IMR-90 (cell line): ENCODE measurements around the gene TLK2. TPM values are rescaled to one million over a fixed set of nuclear protein-coding genes. Genes with fewer than 3 reads are reported as not detected.

Source experiments
- ATAC-seq: fragments of 200-7000 bp; cut with Tn5 transposase; 2 replicates; pipeline ENCODE4 v1.9.1; 2020; ENCODE audit warnings: low read depth, mild to moderate bottlenecking, moderate library complexity
- BruUV-seq: library from RNA; stranded (reverse); fragments of 400-500 nt; replicated peaks from 2 replicates; lab custom pipeline; 2021; lab: Mats Ljungman, UMichigan
- CTCF ChIA-PET: fragments of 300-600 bp; formaldehyde crosslinking; extraction: SDS; loops from one replicate; lab custom pipeline; 2021; ENCODE audit warnings: antibody characterized with exemption; lab: Yijun Ruan, JAX
- POLR2A ChIA-PET: fragments of 300-600 bp; sonication (Branson Sonifier 250); formaldehyde crosslinking; loops from one replicate; lab custom pipeline; 2022; ENCODE audit warnings: antibody characterized with exemption; ENCODE audit not compliant: unreplicated experiment; lab: Charles Lee
- DNase-seq: peaks from one replicate; pipeline ENCODE4 v3.0.0; 2013
- H2AFZ ChIP-seq: replicated peaks from 2 replicates; pipeline ENCODE3; 2013; ENCODE audit warnings: low read length, mild to moderate bottlenecking; ENCODE audit not compliant: poor library complexity
- H2AK5ac ChIP-seq: 2 replicates; pipeline ENCODE4 v1.6.1; 2013; ENCODE audit warnings: low read depth, low read length, inconsistent platforms
- H2AK9ac ChIP-seq: replicated peaks from 2 replicates; pipeline ENCODE3; 2013; ENCODE audit warnings: mild to moderate bottlenecking, low read depth, low read length, moderate library complexity; ENCODE audit not compliant: poor library complexity
- H2BK120ac ChIP-seq: 2 replicates; pipeline ENCODE4 v1.6.1; 2013; ENCODE audit warnings: low read depth, low read length, inconsistent platforms
- H2BK15ac ChIP-seq: 3 replicates; pipeline ENCODE4 v1.6.1; 2013; ENCODE audit warnings: low read depth, low read length, inconsistent platforms
- H2BK20ac ChIP-seq: 2 replicates; pipeline ENCODE4 v1.6.1; 2013; ENCODE audit warnings: low read depth, mild to moderate bottlenecking, inconsistent platforms, low read length, moderate library complexity
- H2BK5ac ChIP-seq: 2 replicates; pipeline ENCODE4 v1.6.1; 2013; ENCODE audit warnings: mild to moderate bottlenecking, low read depth, low read length, inconsistent platforms; ENCODE audit not compliant: poor library complexity, severe bottlenecking
- H3K14ac ChIP-seq: replicated peaks from 2 replicates; pipeline ENCODE4 v1.6.1; 2013; ENCODE audit warnings: low read depth, low read length, inconsistent platforms
- H3K18ac ChIP-seq: 2 replicates; pipeline ENCODE4 v1.6.1; 2013; ENCODE audit warnings: low read depth, low read length, control low read depth
- H3K23ac ChIP-seq: 2 replicates; pipeline ENCODE4 v1.6.1; 2013; ENCODE audit warnings: low read depth, low read length, inconsistent platforms
- H3K27ac ChIP-seq: 2 replicates; pipeline ENCODE4 v1.5.1; 2013; ENCODE audit warnings: mild to moderate bottlenecking, control low read depth, low read length; ENCODE audit not compliant: insufficient read depth
- H3K27me3 ChIP-seq: 2 replicates; pipeline ENCODE4 v1.6.1; 2013; ENCODE audit warnings: low read length; ENCODE audit not compliant: control insufficient read depth, insufficient read depth
- H3K36me3 ChIP-seq: 2 replicates; pipeline ENCODE4 v1.6.1; 2013; ENCODE audit warnings: low read length, mixed read lengths; ENCODE audit not compliant: control insufficient read depth, insufficient read depth
- H3K4ac ChIP-seq: 2 replicates; pipeline ENCODE4 v1.6.1; 2013; ENCODE audit warnings: low read depth, low read length, inconsistent platforms
- H3K4me1 ChIP-seq: 2 replicates; pipeline ENCODE4 v1.6.1; 2013; ENCODE audit warnings: low read length, mixed read lengths; ENCODE audit not compliant: control insufficient read depth, insufficient read depth
- H3K4me2 ChIP-seq: 2 replicates; pipeline ENCODE4 v1.6.1; 2013; ENCODE audit warnings: low read depth, mild to moderate bottlenecking, control low read depth, low read length, moderate library complexity
- H3K4me3 ChIP-seq: 2 replicates; pipeline ENCODE4 v1.5.1; 2013; ENCODE audit warnings: low read depth, mild to moderate bottlenecking, control low read depth, low read length, moderate library complexity; ENCODE audit not compliant: insufficient read depth
- H3K56ac ChIP-seq: 2 replicates; pipeline ENCODE4 v1.6.1; 2013; ENCODE audit warnings: low read length, inconsistent platforms; ENCODE audit not compliant: insufficient read depth; ENCODE audit errors: extremely low read depth
- H3K79me1 ChIP-seq, 2 experiments: 2 replicates each; pipeline ENCODE4 v1.6.1; 2013; ENCODE audit warnings: low read length in 2 of 2, inconsistent platforms in 1 of 2, low read depth in 1 of 2
- H3K9ac ChIP-seq: 2 replicates; pipeline ENCODE4 v1.6.1; 2013; ENCODE audit warnings: low read depth, low read length, control low read depth
- H3K9me1 ChIP-seq: 2 replicates; pipeline ENCODE4 v1.6.1; 2013; ENCODE audit warnings: low read length, inconsistent platforms; ENCODE audit not compliant: insufficient read depth
- H3K9me3 ChIP-seq: 2 replicates; pipeline ENCODE4 v1.6.1; 2013; ENCODE audit warnings: low read length; ENCODE audit not compliant: control insufficient read depth, insufficient read depth
- H4K20me1 ChIP-seq: 2 replicates; pipeline ENCODE4 v1.6.1; 2013; ENCODE audit warnings: low read length, inconsistent platforms; ENCODE audit not compliant: insufficient read depth
- H4K5ac ChIP-seq: 2 replicates; pipeline ENCODE4 v1.6.1; 2013; ENCODE audit warnings: mild to moderate bottlenecking, low read depth, low read length, control low read depth
- H4K8ac ChIP-seq, 2 experiments: 2 replicates each; pipeline ENCODE4 v1.6.1; 2013; ENCODE audit warnings: low read depth in 2 of 2, low read length in 2 of 2, control low read depth in 1 of 2, inconsistent platforms in 1 of 2
- H4K91ac ChIP-seq: 2 replicates; pipeline ENCODE4 v1.6.1; 2013; ENCODE audit warnings: low read depth, low read length, inconsistent platforms; ENCODE audit not compliant: insufficient read depth
- FOS ChIP-seq: fragments of 150-350 bp; IDR thresholded peaks from 2 replicates; pipeline ENCODE4 v1.6.1; 2016; ENCODE audit warnings: low read depth, low read length
- MAZ ChIP-seq: IDR thresholded peaks from 2 replicates; pipeline ENCODE4 v1.6.1; 2012; ENCODE audit warnings: low read depth, mild to moderate bottlenecking, low read length, improper control_type of control experiment, moderate library complexity, borderline replicate concordance
- POLR2A ChIP-seq: IDR thresholded peaks from 2 replicates; pipeline ENCODE4 v1.6.1; 2012; ENCODE audit warnings: mild to moderate bottlenecking, low read depth, low read length
- RFX5 ChIP-seq: IDR thresholded peaks from 2 replicates; pipeline ENCODE4 v1.8.0; 2012; ENCODE audit warnings: low read depth, mild to moderate bottlenecking, low read length, moderate library complexity
- USF2 ChIP-seq: fragments of 150-350 bp; IDR thresholded peaks from 2 replicates; pipeline ENCODE4 v1.6.1; 2017; ENCODE audit warnings: mild to moderate bottlenecking, antibody characterized with exemption, low read length, low read depth
- WGBS, 2 experiments: methylation state at CpG; one replicate each; pipeline versions ENCODE4 v1.1.5 to v1.1.7; 2013; ENCODE audit warnings: missing lambda C conversion rate in 2 of 2; ENCODE audit not compliant: insufficient read length in 1 of 2; ENCODE audit errors: extremely low coverage in 2 of 2; 5-methylcytosine and 5-hydroxymethylcytosine counted together
- dilution Hi-C: fragments of 300-500 bp; cut with HindIII; formaldehyde crosslinking; loops from one replicate; pipeline ENCODE4 v1.14.3; 2018; ENCODE audit warnings: low sequenced_read_pairs; ENCODE audit not compliant: unreplicated experiment
- in situ Hi-C: fragments of 300-500 bp; cut with MboI; formaldehyde crosslinking; loops from 3 replicates; pipeline ENCODE4 v1.14.3; 2019; ENCODE audit warnings: low sequenced_read_pairs, inconsistent platforms, mixed read lengths
- intact Hi-C: fragments of 100-400 bp; cut with micrococcal nuclease; formaldehyde crosslinking; loops from 2 replicates; pipeline ENCODE4 v1.10.0; 2022
- polyA plus RNA-seq, 3 experiments: library from polyadenylated mRNA; depleted of rRNA; stranded (reverse); fragments of >200 nt; gene quantifications; 2 replicates each; pipeline ENCODE4 v1.2.3, GENCODE V29; 2012; ENCODE audit warnings: low replicate concordance in 1 of 3
- total RNA-seq: library from RNA; depleted of rRNA; stranded (reverse); fragments of >200 nt; gene quantifications from 2 replicates; pipeline ENCODE4 v1.2.3, GENCODE V29; 2012
- TF ChIP-seq, protein P1 (sequence below): conservative IDR thresholded peaks from 2 replicates; pipeline ENCODE4 v1.5.1; 2012; ENCODE audit warnings: mild to moderate bottlenecking, low read depth, low read length, improper control_type of control experiment

Gene TLK2
- total and polyA plus RNA-seq, 2 of the 4 experiments (the other 2 are of a cell fraction), result 35.7 to 39.4 TPM

- dilution Hi-C loops, result no loop called here
These were observed 148.7 kb downstream of the TLK2 start, which contains the start of gene MRC2 for GRCh38 chr17:62627219-62627903. TSS of gene MRC2 (plus strand) at chr17:62627670. CDS start at chr17:62627803, 133 bp downstream.

More at GRCh38 chr17:62627219-62627903, 148.7 kb downstream of the TLK2 start, which contains the start of gene MRC2:
- peak within 1 kb of the TSS; percentile 88 for H2BK5ac ChIP-seq
- peak within 1 kb of the TSS; percentile 94 for H3K27ac ChIP-seq
- in situ Hi-C loops (no loop called here), intact Hi-C loops (loop anchor here (5.0 kb wide), 1 partner anchor 340 kb away; the partner anchor contains the start of gene TANC2)
- peak; percentile 82 for DNase-seq
- H4K20me1 ChIP-seq, result peaks cover 35% of the 10 kb centered on the region
- no peaks in the 10 kb centered on the region for H3K27me3 ChIP-seq
- H3K4me3 ChIP-seq, result peak within 1 kb of the TSS; percentile 64
- ATAC-seq, result peak; percentile 73
- peaks cover 4 to 51% of the 10 kb centered on the region in 2 experiments; a peak in 2 of 4 replicates for H3K79me1 ChIP-seq
- H3K4me2 ChIP-seq, result peak within 1 kb of the TSS; percentile 92
- peaks cover 34% of the 10 kb centered on the region for H3K9me1 ChIP-seq
- H3K36me3 ChIP-seq, result peaks cover 2% of the 10 kb centered on the region; the same call in 1 of the 2 replicates
- H3K18ac ChIP-seq, result peak within 1 kb of the TSS; percentile 47
- H3K4ac ChIP-seq, result peak within 1 kb of the TSS; percentile 88
- no TSS peak for BruUV-seq
- peak within 1 kb of the TSS; percentile 95 for H3K23ac ChIP-seq
- POLR2A ChIA-PET, result no interaction called here
- peak within 1 kb of the TSS; percentile 79 to 89 for H4K8ac ChIP-seq
- peak within 1 kb of the TSS; percentile 97 for H2AK5ac ChIP-seq
- H4K91ac ChIP-seq, result peak within 1 kb of the TSS; percentile 90
- no peaks in the 10 kb centered on the region for H3K9me3 ChIP-seq
- peak within 1 kb of the TSS; percentile 29 for H4K5ac ChIP-seq
- peak within 1 kb of the TSS; percentile 91 for H3K9ac ChIP-seq
- peak within 1 kb of the TSS; percentile 96 for H2AK9ac ChIP-seq
- CTCF ChIA-PET, result no interaction called here
- peak within 1 kb of the TSS; percentile 78 for H2BK120ac ChIP-seq
- H2AFZ ChIP-seq, result peak within 1 kb of the TSS; percentile 88
- TF ChIP-seq FOS (no peak), POLR2A (peak; percentile 90), RFX5 (no peak), USF2 (no peak), MAZ (peak; percentile 69; the same call in 1 of the 2 replicates)
- TF ChIP-seq, protein P1, sequence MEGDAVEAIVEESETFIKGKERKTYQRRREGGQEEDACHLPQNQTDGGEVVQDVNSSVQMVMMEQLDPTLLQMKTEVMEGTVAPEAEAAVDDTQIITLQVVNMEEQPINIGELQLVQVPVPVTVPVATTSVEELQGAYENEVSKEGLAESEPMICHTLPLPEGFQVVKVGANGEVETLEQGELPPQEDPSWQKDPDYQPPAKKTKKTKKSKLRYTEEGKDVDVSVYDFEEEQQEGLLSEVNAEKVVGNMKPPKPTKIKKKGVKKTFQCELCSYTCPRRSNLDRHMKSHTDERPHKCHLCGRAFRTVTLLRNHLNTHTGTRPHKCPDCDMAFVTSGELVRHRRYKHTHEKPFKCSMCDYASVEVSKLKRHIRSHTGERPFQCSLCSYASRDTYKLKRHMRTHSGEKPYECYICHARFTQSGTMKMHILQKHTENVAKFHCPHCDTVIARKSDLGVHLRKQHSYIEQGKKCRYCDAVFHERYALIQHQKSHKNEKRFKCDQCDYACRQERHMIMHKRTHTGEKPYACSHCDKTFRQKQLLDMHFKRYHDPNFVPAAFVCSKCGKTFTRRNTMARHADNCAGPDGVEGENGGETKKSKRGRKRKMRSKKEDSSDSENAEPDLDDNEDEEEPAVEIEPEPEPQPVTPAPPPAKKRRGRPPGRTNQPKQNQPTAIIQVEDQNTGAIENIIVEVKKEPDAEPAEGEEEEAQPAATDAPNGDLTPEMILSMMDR, result no peak
- H3K56ac ChIP-seq, result peak within 1 kb of the TSS; percentile 94
- peak within 1 kb of the TSS; percentile 50; the same call in 1 of the 2 replicates for H2BK20ac ChIP-seq
- peaks cover 29% of the 10 kb centered on the region for H3K4me1 ChIP-seq
- peak within 1 kb of the TSS; percentile 92 for H3K14ac ChIP-seq
- H2BK15ac ChIP-seq, result peak within 1 kb of the TSS; percentile 58; the same call in 1 of the 3 replicates
- WGBS, 2 experiments, result 0% methylated on average over 47 of the region's 68 CpGs; no CpG with 5 or more reads in 1 of the 2 experiments
